Brain microvascular endothelial cell (primary cell): ENCODE data around the gene MRNIP.
"Not testable (repeated sequence)": the region's sequence is repeated elsewhere in the genome, so short reads cannot be mapped to it uniquely, and the experiment has no call there.

Source experiments
- DNase-seq: peaks from one replicate; pipeline ENCODE4 v3.0.0-alpha.2; 2020
- H3K27ac ChIP-seq: fragments of 250-450 bp; sonication (Bioruptor Pico); 2 replicates; pipeline ENCODE4 v1.5.1; 2020; ENCODE audit warnings: mild to moderate bottlenecking, moderate library complexity
- H3K27me3 ChIP-seq: fragments of 250-450 bp; sonication (Bioruptor Pico); replicated peaks from 2 replicates; pipeline ENCODE4 v1.5.1; 2020; ENCODE audit warnings: mild to moderate bottlenecking
- H3K36me3 ChIP-seq: fragments of 250-450 bp; sonication (Bioruptor Pico); replicated peaks from 2 replicates; pipeline ENCODE4 v1.5.1; 2020; ENCODE audit warnings: mild to moderate bottlenecking
- H3K4me3 ChIP-seq: 2 replicates; pipeline ENCODE4 v1.5.1; 2011; ENCODE audit warnings: low read depth, mild to moderate bottlenecking, control low read depth, low read length, moderate library complexity
- CTCF ChIP-seq: IDR thresholded peaks from 2 replicates; pipeline ENCODE4 v1.5.1; 2011; ENCODE audit warnings: low read depth, mild to moderate bottlenecking, moderate library complexity, low read length, control low read depth, inconsistent platforms; ENCODE audit errors: missing control alignments
- in situ Hi-C: cut with HindIII; loops from 2 replicates; pipeline ENCODE4 v1.10.0; 2017; ENCODE audit warnings: low sequenced_read_pairs, low pct_ligation_motif_present

Gene MRNIP

GRCh38 chr5:179794171-179794570 is 64.4 kb downstream of the MRNIP start:
- H3K4me3 ChIP-seq, result no peak overlapping the region
- no peak overlapping the region for H3K27ac ChIP-seq
- in situ Hi-C loops, result no loop called here
- peaks cover 24% of the 10 kb centered on the region for H3K36me3 ChIP-seq
- H3K27me3 ChIP-seq, result no peaks in the 10 kb centered on the region
- TF ChIP-seq CTCF, result no peak
- no peak for DNase-seq

- H3K4me3 ChIP-seq, result no peak within 1 kb of the TSS
- DNase-seq, result no peak
These were observed 65.0 kb downstream of the MRNIP start, which contains the start of gene LTC4S for GRCh38 chr5:179793468-179794139. LTC4S (plus strand) TSS chr5:179793986; CDS start chr5:179794081, 95 bp downstream.

GRCh38 chr5:179792612-179793467 is 65.8 kb downstream of the MRNIP start:
- in situ Hi-C loops, result no loop called here
- Histone ChIP-seq H3K36me3 (peaks cover 11% of the 10 kb centered on the region), H3K4me3 (no peak overlapping the region), H3K27me3 (no peaks in the 10 kb centered on the region), H3K27ac (no peak overlapping the region)
- DNase-seq, result no peak
- TF ChIP-seq CTCF, result no peak

More at GRCh38 chr5:179793468-179794139, 65.0 kb downstream of the MRNIP start, which contains the start of gene LTC4S:
- Histone ChIP-seq H3K27me3 (no peaks in the 10 kb centered on the region), H3K36me3 (peaks cover 19% of the 10 kb centered on the region), H3K27ac (no peak within 1 kb of the TSS)
- in situ Hi-C loops, result no loop called here
- TF ChIP-seq CTCF, result no peak

GRCh38 chr5:179791881-179792611 is 66.6 kb downstream of the MRNIP start:
- in situ Hi-C loops, result no loop called here
- H3K4me3 ChIP-seq, result no peak overlapping the region
- no peak for DNase-seq
- H3K27me3 ChIP-seq, result no peaks in the 10 kb centered on the region
- H3K27ac ChIP-seq, result no peak overlapping the region
- peaks cover 3% of the 10 kb centered on the region for H3K36me3 ChIP-seq
- TF ChIP-seq CTCF, result no peak

- DNase-seq, H3K27me3 ChIP-seq, H3K27ac ChIP-seq, H3K36me3 ChIP-seq, in situ Hi-C loops, H3K4me3 ChIP-seq: not testable (repeated sequence)
These were observed 69.3 kb downstream of the MRNIP start for GRCh38 chr5:179789278-179789677.
